WERI-Rb-1 (cell line): ENCODE measurements around the gene PAK1.

ENCODE experiments used
- DNase-seq: peaks from one replicate; pipeline ENCODE4 v3.0.0-alpha.2; 2020
- H3K27ac ChIP-seq: fragments of 250-450 bp; sonication (Bioruptor Pico); 2 replicates; pipeline ENCODE4 v1.5.1; 2020; ENCODE audit warnings: mild to moderate bottlenecking, moderate library complexity
- H3K27me3 ChIP-seq: fragments of 250-450 bp; sonication (Bioruptor Pico); 2 replicates; pipeline ENCODE4 v1.5.1; 2021; ENCODE audit warnings: mild to moderate bottlenecking, low read depth, moderate library complexity; ENCODE audit not compliant: insufficient read depth, severe bottlenecking
- H3K36me3 ChIP-seq: fragments of 250-450 bp; sonication (Bioruptor Pico); 2 replicates; pipeline ENCODE4 v1.5.1; 2020; ENCODE audit warnings: mild to moderate bottlenecking, moderate library complexity
- H3K4me3 ChIP-seq: 2 replicates; pipeline ENCODE4 v1.5.1; 2011; ENCODE audit warnings: low read depth, mild to moderate bottlenecking, control low read depth, low read length
- H3K9me3 ChIP-seq: fragments of 250-450 bp; sonication (Bioruptor Pico); 2 replicates; pipeline ENCODE4 v1.5.1; 2021; ENCODE audit warnings: mild to moderate bottlenecking, moderate library complexity; ENCODE audit not compliant: severe bottlenecking
- TF ChIP-seq, protein P1 (sequence below): IDR thresholded peaks from 2 replicates; pipeline ENCODE4 v1.5.1; 2011; ENCODE audit warnings: low read depth, mild to moderate bottlenecking, control low read depth, inconsistent platforms, low read length

Gene PAK1

DNA sequence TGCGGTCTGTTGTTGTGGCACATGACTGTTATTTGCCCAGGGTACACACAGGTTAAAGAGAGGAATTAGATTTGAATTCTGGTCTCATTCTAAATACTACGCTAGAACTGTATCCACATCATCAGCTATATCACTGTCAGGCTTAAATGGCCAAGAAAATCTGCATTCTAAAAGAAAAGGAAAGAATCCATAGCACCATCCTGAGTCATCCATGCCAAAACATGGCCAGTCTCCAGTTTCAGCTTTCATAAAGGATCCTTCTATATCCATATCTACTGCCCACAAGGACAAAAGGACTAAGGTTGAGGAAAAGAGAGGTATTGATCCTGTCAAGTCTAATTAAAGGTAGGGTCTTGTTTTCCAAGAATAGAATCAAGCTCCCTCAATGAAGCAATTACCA, 98.8 kb downstream of the PAK1 start:
- TF ChIP-seq, protein P1, sequence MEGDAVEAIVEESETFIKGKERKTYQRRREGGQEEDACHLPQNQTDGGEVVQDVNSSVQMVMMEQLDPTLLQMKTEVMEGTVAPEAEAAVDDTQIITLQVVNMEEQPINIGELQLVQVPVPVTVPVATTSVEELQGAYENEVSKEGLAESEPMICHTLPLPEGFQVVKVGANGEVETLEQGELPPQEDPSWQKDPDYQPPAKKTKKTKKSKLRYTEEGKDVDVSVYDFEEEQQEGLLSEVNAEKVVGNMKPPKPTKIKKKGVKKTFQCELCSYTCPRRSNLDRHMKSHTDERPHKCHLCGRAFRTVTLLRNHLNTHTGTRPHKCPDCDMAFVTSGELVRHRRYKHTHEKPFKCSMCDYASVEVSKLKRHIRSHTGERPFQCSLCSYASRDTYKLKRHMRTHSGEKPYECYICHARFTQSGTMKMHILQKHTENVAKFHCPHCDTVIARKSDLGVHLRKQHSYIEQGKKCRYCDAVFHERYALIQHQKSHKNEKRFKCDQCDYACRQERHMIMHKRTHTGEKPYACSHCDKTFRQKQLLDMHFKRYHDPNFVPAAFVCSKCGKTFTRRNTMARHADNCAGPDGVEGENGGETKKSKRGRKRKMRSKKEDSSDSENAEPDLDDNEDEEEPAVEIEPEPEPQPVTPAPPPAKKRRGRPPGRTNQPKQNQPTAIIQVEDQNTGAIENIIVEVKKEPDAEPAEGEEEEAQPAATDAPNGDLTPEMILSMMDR, result no peak
- no peak for DNase-seq
- Histone ChIP-seq H3K27ac (no peak overlapping the region), H3K4me3 (no peak overlapping the region), H3K36me3 (peaks cover 59% of the 10 kb centered on the region), H3K9me3 (no peaks in the 10 kb centered on the region), H3K27me3 (no peaks in the 10 kb centered on the region)

GRCh38 chr11:77374611-77375031, 99.3 kb downstream of the PAK1 start:
- Histone ChIP-seq H3K27me3 (no peaks in the 10 kb centered on the region), H3K9me3 (no peaks in the 10 kb centered on the region), H3K36me3 (peaks cover 58% of the 10 kb centered on the region), H3K27ac (no peak overlapping the region), H3K4me3 (no peak overlapping the region)
- TF ChIP-seq, protein P1, result no peak
- DNase-seq, result no peak

GRCh38 chr11:77374108-77374507, 99.8 kb downstream of the PAK1 start:
- H3K27ac ChIP-seq, result no peak overlapping the region
- TF ChIP-seq, protein P1, result no peak
- H3K36me3 ChIP-seq, result peaks cover 54% of the 10 kb centered on the region

GRCh38 chr11:77372726-77373125, 101.2 kb downstream of the PAK1 start:
- H3K4me3 ChIP-seq, result no peak overlapping the region
- no peaks in the 10 kb centered on the region for H3K27me3 ChIP-seq
- peaks cover 40% of the 10 kb centered on the region for H3K36me3 ChIP-seq
- TF ChIP-seq, protein P1, result no peak
- H3K9me3 ChIP-seq, result no peaks in the 10 kb centered on the region
- H3K27ac ChIP-seq, result no peak overlapping the region
- no peak for DNase-seq

More at GRCh38 chr11:77374108-77374507, 99.8 kb downstream of the PAK1 start:
- DNase-seq, result no peak
- Histone ChIP-seq H3K4me3 (no peak overlapping the region), H3K9me3 (no peaks in the 10 kb centered on the region), H3K27me3 (no peaks in the 10 kb centered on the region)

- H3K36me3 ChIP-seq, result peaks cover 38% of the 10 kb centered on the region
These were observed 102.2 kb downstream of the PAK1 start for GRCh38 chr11:77371646-77372045.

DNA sequence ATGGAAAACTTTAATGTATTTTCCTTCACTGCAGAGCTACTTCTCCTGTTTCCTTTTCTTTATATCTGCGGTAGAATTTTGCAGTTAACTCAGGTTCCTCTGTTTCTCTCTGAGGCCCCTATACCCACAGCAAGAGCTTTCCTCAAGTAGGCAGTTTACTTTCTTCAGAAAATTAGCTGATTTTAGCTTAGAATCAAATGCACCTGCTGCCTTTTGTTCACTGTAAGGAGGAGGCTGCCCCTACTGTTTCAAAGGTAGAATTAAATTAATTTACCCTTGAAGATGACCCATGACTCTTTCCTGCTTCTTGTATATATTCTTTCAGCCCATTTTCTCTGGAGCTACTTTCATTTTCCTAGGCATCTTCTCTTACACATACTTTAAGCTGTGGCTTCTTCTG, 103.7 kb downstream of the PAK1 start:
- TF ChIP-seq, protein P1, result no peak
- Histone ChIP-seq H3K9me3 (no peaks in the 10 kb centered on the region), H3K27ac (no peak overlapping the region), H3K27me3 (no peaks in the 10 kb centered on the region), H3K4me3 (no peak overlapping the region), H3K36me3 (peaks cover 27% of the 10 kb centered on the region)
- no peak for DNase-seq

More at GRCh38 chr11:77371646-77372045, 102.2 kb downstream of the PAK1 start:
- H3K9me3 ChIP-seq, result no peaks in the 10 kb centered on the region
- TF ChIP-seq, protein P1, result no peak
- no peaks in the 10 kb centered on the region for H3K27me3 ChIP-seq
- DNase-seq, result peak; percentile 33
- no peak overlapping the region for H3K4me3 ChIP-seq
- H3K27ac ChIP-seq, result peak overlapping the region; percentile 40
